Spleen (tissue), 7 donors: ENCODE results near the gene ANKS1B.

Experiments used
- POLR2A ChIP-seq, 3 donors: fragments of 450-650 bp; IDR thresholded peaks; one replicate each; pipeline ENCODE4 v1.5.1; 2017; ENCODE audit warnings: antibody characterized with exemption in 3 of 3, mild to moderate bottlenecking in 1 of 3
- POLR2AphosphoS5 ChIP-seq, 3 donors: sonication (generic); formaldehyde crosslinking; IDR thresholded peaks; one replicate each; pipeline ENCODE4 v1.5.1; 2017; ENCODE audit warnings: antibody characterized with exemption in 3 of 3
- TF ChIP-seq, protein P1 (sequence below), 11 experiments: fragments of 200-600 bp in 7 of 11; fragments of 450-650 bp in 4 of 11; sonication (generic) in 4 of 11; IDR thresholded peaks in 8 of 11; conservative IDR thresholded peaks in 3 of 11; 1 replicate in 7 of 11; 2 replicates in 4 of 11; pipeline versions ENCODE4 v1.4.0 to v1.8.0; 2016 to 2021; ENCODE audit warnings: antibody characterized with exemption in 11 of 11, inconsistent platforms in 4 of 11, mild to moderate bottlenecking in 1 of 11
- donor health status: DM: no; HTN: no; CAD: no; lungs with moderate emphysema.
- donor health status: DM: no; HTN: no; CAD: no.
- donor health status: DM: no; HTN: no; CAD: no.

DNA sequence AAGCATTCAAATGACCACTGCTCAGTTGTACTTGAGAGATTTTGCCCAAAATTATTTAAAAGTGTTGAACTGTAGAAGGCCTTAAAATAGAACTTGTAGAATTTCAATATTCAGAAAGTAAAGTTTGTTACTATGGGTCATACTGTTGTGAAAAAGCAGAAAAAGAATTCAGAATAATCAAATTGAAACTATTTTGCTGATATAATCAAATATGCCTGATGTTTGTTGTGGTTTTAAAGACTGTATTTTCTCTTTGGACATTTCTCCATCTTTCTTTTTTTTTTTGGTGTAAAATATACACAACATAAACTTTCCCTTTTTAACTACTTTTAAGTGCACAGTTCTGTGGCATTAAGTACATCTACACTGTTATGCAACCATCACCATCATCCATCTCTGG is 964.9 kb downstream of the ANKS1B start:
- TF ChIP-seq, protein P1, sequence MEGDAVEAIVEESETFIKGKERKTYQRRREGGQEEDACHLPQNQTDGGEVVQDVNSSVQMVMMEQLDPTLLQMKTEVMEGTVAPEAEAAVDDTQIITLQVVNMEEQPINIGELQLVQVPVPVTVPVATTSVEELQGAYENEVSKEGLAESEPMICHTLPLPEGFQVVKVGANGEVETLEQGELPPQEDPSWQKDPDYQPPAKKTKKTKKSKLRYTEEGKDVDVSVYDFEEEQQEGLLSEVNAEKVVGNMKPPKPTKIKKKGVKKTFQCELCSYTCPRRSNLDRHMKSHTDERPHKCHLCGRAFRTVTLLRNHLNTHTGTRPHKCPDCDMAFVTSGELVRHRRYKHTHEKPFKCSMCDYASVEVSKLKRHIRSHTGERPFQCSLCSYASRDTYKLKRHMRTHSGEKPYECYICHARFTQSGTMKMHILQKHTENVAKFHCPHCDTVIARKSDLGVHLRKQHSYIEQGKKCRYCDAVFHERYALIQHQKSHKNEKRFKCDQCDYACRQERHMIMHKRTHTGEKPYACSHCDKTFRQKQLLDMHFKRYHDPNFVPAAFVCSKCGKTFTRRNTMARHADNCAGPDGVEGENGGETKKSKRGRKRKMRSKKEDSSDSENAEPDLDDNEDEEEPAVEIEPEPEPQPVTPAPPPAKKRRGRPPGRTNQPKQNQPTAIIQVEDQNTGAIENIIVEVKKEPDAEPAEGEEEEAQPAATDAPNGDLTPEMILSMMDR (IDR thresholded peaks at IDR 0.05 in 8 of 11, conservative IDR thresholded peaks at IDR 0.05 in 3 of 11), result no peak
- TF ChIP-seq POLR2AphosphoS5 (IDR thresholded peaks at IDR 0.05) (no peak), POLR2A (IDR thresholded peaks at IDR 0.05) (no peak)
